K562 (cell line): ENCODE measurements around the gene CDAN1. TPM values are rescaled to one million over a fixed set of nuclear protein-coding genes. Genes with fewer than 3 reads are reported as not detected.

Experiments used
- ARID4B ChIP-seq: sonication (generic); formaldehyde crosslinking; IDR thresholded peaks from 2 replicates; pipeline ENCODE4 v1.8.0; 2022; ENCODE audit warnings: mild to moderate bottlenecking, missing genetic modification reagents
- BCOR ChIP-seq: fragments of 450-650 bp; IDR thresholded peaks from 2 replicates; pipeline ENCODE4 v1.6.1; 2016
- CHD7 ChIP-seq: fragments of 200-600 bp; sonication (generic); IDR thresholded peaks from one replicate; pipeline ENCODE4 v1.6.1; 2012; ENCODE audit warnings: mild to moderate bottlenecking, low read depth, low read length, inconsistent platforms
- ERF ChIP-seq: fragments of 450-650 bp; formaldehyde crosslinking; IDR thresholded peaks from 2 replicates; pipeline ENCODE4 v1.4.0; 2020; ENCODE audit warnings: mild to moderate bottlenecking, mixed read lengths
- GABPB2 ChIP-seq: fragments of 250-450 bp; sonication (Bioruptor Pico); conservative IDR thresholded peaks from 2 replicates; pipeline ENCODE4 v1.5.1; 2021; ENCODE audit warnings: mild to moderate bottlenecking
- MAFK ChIP-seq: IDR thresholded peaks from 2 replicates; pipeline ENCODE4 v1.6.1; 2011; ENCODE audit warnings: low read length, improper control_type of control experiment
- NR2F6 ChIP-seq: fragments of 450-650 bp; formaldehyde crosslinking; IDR thresholded peaks from 2 replicates; pipeline ENCODE4 v1.4.0; 2020; ENCODE audit warnings: mild to moderate bottlenecking
- SLC30A9 ChIP-seq: fragments of 250-450 bp; sonication (Bioruptor Pico); IDR thresholded peaks from 2 replicates; pipeline ENCODE4 v1.8.0; 2022; ENCODE audit warnings: mild to moderate bottlenecking, moderate library complexity
- ZMIZ1 ChIP-seq, 2 experiments: fragments of 150-350 bp in 1 of 2; IDR thresholded peaks; 2 replicates each; pipeline ENCODE4 v1.6.1; 2012 to 2016; ENCODE audit warnings: low read depth in 2 of 2, low read length in 2 of 2, mild to moderate bottlenecking in 1 of 2, moderate library complexity in 1 of 2
- polyA plus RNA-seq, 8 experiments: library from polyadenylated mRNA; depleted of rRNA in 4 of 8; stranded (reverse) in 5 of 8; unstranded in 3 of 8; fragments of >200 nt; fragmentation: Nextera tagmentation in 2 of 8; fragmentation: Illumina TruSeq in 1 of 8; extraction: Ambion mirVana in 2 of 8; extraction: Trizol in 1 of 8; gene quantifications; 2 replicates each; pipeline versions ENCODE4 v1.2.1 to v1.2.3, GENCODE V29; 2011 to 2014; ENCODE audit warnings: inconsistent platforms in 1 of 8, missing spikeins in 1 of 8
- total RNA-seq, 7 experiments: library from RNA; depleted of rRNA in 6 of 7; stranded (reverse); fragments of >200 nt in 6 of 7; fragmentation: Illumina TruSeq in 2 of 7; extraction: Trizol in 2 of 7; gene quantifications; 2 replicates each; pipeline versions ENCODE4 v1.2.1 to v1.2.3, GENCODE V29; 2011 to 2021; ENCODE audit warnings: low replicate concordance in 1 of 7

The CDAN1 gene
- total and polyA plus RNA-seq, 9 of the 15 experiments (the other 6 are each of a cell fraction or from before 2014, with no cell fraction given) = 1.6 to 34.4 (median 13.8) TPM

GRCh38 chr15:42692997-42693396 lies 43.9 kb downstream of the CDAN1 start (continued):
- TF ChIP-seq CHD7 (no peak), ZMIZ1 (IDR thresholded peaks at IDR 0.05; ENCODE audit: low read depth in 2 of 2, low read length in 2 of 2) (no peak), ERF (CRISPR knock-in tag) (no peak), GABPB2 (CRISPR knock-in tag) (no peak), SLC30A9 (CRISPR knock-in tag) (no peak), MAFK (no peak), NR2F6 (CRISPR knock-in tag) (no peak), BCOR (no peak), ARID4B (CRISPR knock-in tag) (no peak)
